Colon (tissue), 2 donors: ENCODE measurements around the gene DAZ4.
"Not testable (repeated sequence)": the region's sequence is repeated elsewhere in the genome, so short reads cannot be mapped to it uniquely, and the experiment has no call there.

Experiments
- FAIRE-seq: peaks from 2 replicates; lab custom pipeline; 2012; peaks lifted over from hg19 to GRCh38; lab: Jason Lieb, UNC
- donor health status: control.
- donor health status: control.

The DAZ4 gene, protein sequence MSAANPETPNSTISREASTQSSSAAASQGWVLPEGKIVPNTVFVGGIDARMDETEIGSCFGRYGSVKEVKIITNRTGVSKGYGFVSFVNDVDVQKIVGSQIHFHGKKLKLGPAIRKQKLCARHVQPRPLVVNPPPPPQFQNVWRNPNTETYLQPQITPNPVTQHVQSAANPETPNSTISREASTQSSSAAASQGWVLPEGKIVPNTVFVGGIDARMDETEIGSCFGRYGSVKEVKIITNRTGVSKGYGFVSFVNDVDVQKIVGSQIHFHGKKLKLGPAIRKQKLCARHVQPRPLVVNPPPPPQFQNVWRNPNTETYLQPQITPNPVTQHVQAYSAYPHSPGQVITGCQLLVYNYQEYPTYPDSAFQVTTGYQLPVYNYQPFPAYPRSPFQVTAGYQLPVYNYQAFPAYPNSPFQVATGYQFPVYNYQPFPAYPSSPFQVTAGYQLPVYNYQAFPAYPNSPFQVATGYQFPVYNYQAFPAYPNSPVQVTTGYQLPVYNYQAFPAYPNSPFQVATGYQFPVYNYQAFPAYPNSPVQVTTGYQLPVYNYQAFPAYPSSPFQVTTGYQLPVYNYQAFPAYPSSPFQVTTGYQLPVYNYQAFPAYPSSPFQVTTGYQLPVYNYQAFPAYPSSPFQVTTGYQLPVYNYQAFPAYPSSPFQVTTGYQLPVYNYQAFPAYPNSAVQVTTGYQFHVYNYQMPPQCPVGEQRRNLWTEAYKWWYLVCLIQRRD

DNA sequence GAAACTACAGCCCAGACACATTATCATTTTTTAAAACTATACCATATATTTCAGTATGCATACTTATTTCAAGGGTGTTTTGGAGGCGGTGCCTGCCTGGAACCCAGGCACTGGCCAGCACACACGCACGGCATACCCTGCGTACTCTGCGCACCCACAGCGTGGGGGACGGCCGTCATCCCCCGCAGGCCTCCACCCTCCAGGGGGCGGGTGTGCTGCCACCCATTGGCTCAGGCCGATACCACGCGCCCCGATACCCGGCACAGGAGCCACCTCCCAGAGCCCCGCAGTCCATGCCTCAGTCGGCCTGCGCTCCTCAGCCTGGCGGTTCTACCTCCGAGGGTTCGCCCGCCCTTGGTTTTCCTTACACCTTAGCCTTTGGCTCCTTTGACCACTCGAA, at the start of gene DAZ4:
DAZ4 (plus strand) TSS at position 301 of the 400 bp plus-strand sequence. CDS start 208 bp downstream, outside the sequence.
- FAIRE-seq = not testable (repeated sequence)

DNA sequence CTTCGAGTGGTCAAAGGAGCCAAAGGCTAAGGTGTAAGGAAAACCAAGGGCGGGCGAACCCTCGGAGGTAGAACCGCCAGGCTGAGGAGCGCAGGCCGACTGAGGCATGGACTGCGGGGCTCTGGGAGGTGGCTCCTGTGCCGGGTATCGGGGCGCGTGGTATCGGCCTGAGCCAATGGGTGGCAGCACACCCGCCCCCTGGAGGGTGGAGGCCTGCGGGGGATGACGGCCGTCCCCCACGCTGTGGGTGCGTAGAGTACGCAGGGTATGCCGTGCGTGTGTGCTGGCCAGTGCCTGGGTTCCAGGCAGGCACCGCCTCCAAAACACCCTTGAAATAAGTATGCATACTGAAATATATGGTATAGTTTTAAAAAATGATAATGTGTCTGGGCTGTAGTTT, 20.4 kb upstream of the DAZ4 start, which contains the start of gene DAZ3:
DAZ3 (minus strand) TSS at position 101 of the 400 bp plus-strand sequence. CDS start 208 bp downstream, outside the sequence.
- FAIRE-seq = not testable (repeated sequence)

DNA sequence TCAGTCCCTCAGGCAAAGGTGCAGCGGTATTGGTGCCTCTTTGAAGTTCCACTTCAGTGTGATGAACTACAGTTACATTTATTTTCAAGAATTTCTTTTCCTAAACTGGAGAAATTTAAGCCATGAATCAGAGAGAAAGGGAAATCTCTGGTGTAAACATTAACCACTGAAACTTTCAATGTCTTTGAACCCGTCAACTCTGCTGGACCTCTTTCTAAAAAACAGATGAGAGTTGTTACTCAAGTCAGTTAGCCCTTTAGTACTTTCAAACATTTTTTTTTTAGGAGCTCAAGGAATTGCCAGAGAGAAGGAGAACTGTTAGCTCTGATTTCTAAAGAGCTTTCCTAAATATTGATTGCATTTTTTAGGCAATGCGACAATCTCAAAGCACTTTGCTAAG, 11.9 kb upstream of the DAZ4 start:
- FAIRE-seq = not testable (repeated sequence)

DNA sequence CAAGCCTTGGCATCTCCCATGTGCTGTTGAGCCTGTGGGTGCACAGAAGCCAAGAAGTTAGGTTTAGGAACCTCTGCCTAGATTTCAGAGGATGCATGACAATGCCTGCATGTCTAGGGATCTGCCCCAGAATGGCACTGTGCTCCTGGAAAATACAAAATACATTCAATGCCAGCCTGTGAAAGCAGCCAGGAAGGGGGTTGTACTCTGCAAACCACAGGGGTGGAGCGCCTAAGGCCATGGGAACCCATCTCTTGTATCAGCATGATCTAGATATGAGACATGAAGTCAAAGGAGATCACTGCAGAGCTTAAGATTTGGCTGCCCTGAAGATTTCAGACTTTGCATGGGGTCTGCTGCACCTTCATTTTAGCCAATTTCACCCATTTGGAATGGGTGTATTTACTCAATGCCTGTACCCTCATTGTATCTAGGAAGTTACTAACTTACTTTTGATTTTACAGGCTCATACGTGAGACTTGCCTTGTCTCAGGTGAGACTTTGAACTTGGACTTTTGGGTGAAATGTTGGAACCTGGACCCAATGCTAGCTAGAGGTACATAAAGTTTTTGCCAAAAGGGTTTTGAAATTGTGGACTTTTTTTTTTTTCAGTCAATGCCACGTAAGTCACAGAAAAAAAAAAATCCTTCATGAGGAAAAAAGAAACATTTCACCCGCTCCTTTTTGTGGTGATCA, 9.4 kb upstream of the DAZ4 start:
- FAIRE-seq = not testable (repeated sequence)

DNA sequence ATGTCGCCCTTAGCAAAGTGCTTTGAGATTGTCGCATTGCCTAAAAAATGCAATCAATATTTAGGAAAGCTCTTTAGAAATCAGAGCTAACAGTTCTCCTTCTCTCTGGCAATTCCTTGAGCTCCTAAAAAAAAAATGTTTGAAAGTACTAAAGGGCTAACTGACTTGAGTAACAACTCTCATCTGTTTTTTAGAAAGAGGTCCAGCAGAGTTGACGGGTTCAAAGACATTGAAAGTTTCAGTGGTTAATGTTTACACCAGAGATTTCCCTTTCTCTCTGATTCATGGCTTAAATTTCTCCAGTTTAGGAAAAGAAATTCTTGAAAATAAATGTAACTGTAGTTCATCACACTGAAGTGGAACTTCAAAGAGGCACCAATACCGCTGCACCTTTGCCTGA, 8.7 kb upstream of the DAZ4 start:
- FAIRE-seq = not testable (repeated sequence)
